Muscle of back (tissue), 11 donors: ENCODE results near the gene ALG6. TPM values are rescaled to one million over a fixed set of nuclear protein-coding genes. Genes with fewer than 3 reads are reported as not detected.

Experiments
- DNase-seq, 3 donors: peaks; one replicate each; pipeline versions ENCODE4 v3.0.0 to v3.0.0-alpha.2; 2013
- polyA plus RNA-seq, 10 donors: library from polyadenylated mRNA; unstranded; fragments of 120-200 nt; gene quantifications; one replicate each; pipeline ENCODE4 v1.2.1, GENCODE V29; 2013; ENCODE audit not compliant: insufficient read length in 10 of 10

ALG6 gene
- polyA plus RNA-seq, 10 donors = 11.9 to 22.2 (median 17.6) TPM

DNA sequence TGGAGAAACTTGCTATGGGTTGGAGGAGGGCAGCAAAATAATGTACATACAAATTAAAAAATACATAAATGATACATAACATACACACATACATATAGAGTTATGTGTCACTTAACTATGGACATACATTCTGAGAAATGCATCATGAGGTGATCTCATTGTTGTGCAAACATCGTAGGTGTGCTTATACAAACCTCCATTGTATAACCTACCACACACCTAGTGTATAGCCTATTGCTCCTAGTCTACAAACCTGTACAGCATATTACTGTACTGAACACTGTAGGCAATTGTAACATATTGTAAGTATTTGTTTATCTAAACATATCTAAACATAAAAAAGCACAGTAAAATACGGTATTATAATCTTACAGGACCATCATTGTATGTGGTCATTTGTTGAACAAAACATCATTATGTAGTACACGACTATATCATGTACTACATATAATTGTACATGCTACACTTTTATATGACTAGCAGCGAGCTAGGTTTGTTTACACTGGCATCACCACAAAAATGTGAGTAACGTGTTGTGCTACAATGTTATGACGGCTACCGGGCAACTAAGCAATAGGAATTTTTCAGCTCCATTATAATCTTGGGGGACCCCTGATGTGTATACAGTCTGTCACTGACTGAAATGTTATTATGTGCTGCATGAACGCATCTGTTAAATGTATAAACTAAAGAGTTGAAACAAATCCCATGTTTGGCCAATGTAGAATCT lies 120.1 kb downstream of the ALG6 start:
- no peak for DNase-seq

Other genes starting within 250 kb of the ALG6 start
- gene FOXD3, start 45.1 kb upstream of the ALG6 start, polyA plus RNA-seq = 1 to 10 TPM; 3.5 to 8.3 (median 5.9) TPM
- gene ITGB3BP, start 155.6 kb downstream of the ALG6 start, polyA plus RNA-seq = 10 to 100 TPM; 22.1 to 43.8 (median 28.6) TPM
- gene EFCAB7, start 155.9 kb downstream of the ALG6 start, polyA plus RNA-seq = 10 to 100 TPM in 3 of 10 donors, 1 to 10 TPM in 7; 6.5 to 13.5 (median 9.4) TPM
- 10 to 100 TPM; 45.2 to 71.3 (median 67.1) TPM for gene PGM1, start 225.8 kb downstream of the ALG6 start, polyA plus RNA-seq